Measurements from ENCODE around the gene OR1I1. TPM values are rescaled to one million over a fixed set of nuclear protein-coding genes. Genes with fewer than 3 reads are reported as not detected.
"Not testable (repeated sequence)": the region's sequence is repeated elsewhere in the genome, so short reads cannot be mapped to it uniquely, and the experiment has no call there.

The OR1I1 gene
- under 1 TPM; 0.05 to 0.15 (median 0.09) TPM for polyA plus RNA-seq (ENCODE audit: insufficient read depth in 1 of 5, insufficient read length in 5 of 5, low replicate concordance in 1 of 5)
- long read RNA-seq, donor 1 = 0 reads
- long read RNA-seq, donor 2 = 0 reads
- long read RNA-seq, donor 3 = 0 reads
- long read RNA-seq, donor 4 = 0 reads
- long read RNA-seq, donor 5 = 0 reads
- long read RNA-seq, donor 6 = 0 reads
- long read RNA-seq, donor 7 = 0 reads
- long read RNA-seq, donor 8 = 0 reads

GRCh38 chr19:15081911-15082310, at the start of gene OR1I1:
TSS of gene OR1I1 (plus strand) at chr19:15082211. CDS start at chr19:15087066, 4,855 bp downstream.
- DNase-seq = no peak

GRCh38 chr19:15035795-15036311, 46.2 kb upstream of the OR1I1 start:
- DNase-seq = no peak

- DNase-seq = peak; percentile 11 to 15
Observed at GRCh38 chr19:15037586-15037985, 44.4 kb upstream of the OR1I1 start.

- no peak for DNase-seq
Observed at GRCh38 chr19:15038294-15038693, 43.7 kb upstream of the OR1I1 start.

- no peak for DNase-seq
Observed at GRCh38 chr19:15042003-15042402, 40.0 kb upstream of the OR1I1 start.

GRCh38 chr19:15042826-15043225, 39.2 kb upstream of the OR1I1 start:
- DNase-seq = no peak

GRCh38 chr19:15045506-15045905, 36.5 kb upstream of the OR1I1 start:
- DNase-seq = peak; percentile 47 to 74

- no peak for DNase-seq
Observed at GRCh38 chr19:15047680-15048079, 34.3 kb upstream of the OR1I1 start.

GRCh38 chr19:15048128-15048527, 33.9 kb upstream of the OR1I1 start:
- DNase-seq = no peak

- no peak for DNase-seq
Observed at GRCh38 chr19:15048885-15049541, 33.0 kb upstream of the OR1I1 start, which contains the start of gene CASP14. TSS of gene CASP14 (plus strand) at chr19:15049480. CDS start at chr19:15052252, 2,772 bp downstream.

- DNase-seq = no peak
Observed at GRCh38 chr19:15050639-15051038, 31.4 kb upstream of the OR1I1 start.

- DNase-seq = no peak
Observed at GRCh38 chr19:15062036-15062435, 20.0 kb upstream of the OR1I1 start.

GRCh38 chr19:15070386-15070785, 11.6 kb upstream of the OR1I1 start:
- DNase-seq = not testable (repeated sequence)

- DNase-seq = no peak
Observed at GRCh38 chr19:15072930-15073647, 8.9 kb upstream of the OR1I1 start.

GRCh38 chr19:15074371-15074770, 7.6 kb upstream of the OR1I1 start:
- no peak for DNase-seq

GRCh38 chr19:15075806-15076205, 6.2 kb upstream of the OR1I1 start:
- DNase-seq = no peak

GRCh38 chr19:15080002-15080401, 2.0 kb upstream of the OR1I1 start:
- DNase-seq = not testable (repeated sequence)

GRCh38 chr19:15087182-15087581, 5.2 kb downstream of the OR1I1 start:
- no peak for DNase-seq

GRCh38 chr19:15091918-15092753, 10.1 kb downstream of the OR1I1 start:
- peak; percentile 48 to 60 for DNase-seq

GRCh38 chr19:15093001-15093400, 11.0 kb downstream of the OR1I1 start:
- DNase-seq = no peak

GRCh38 chr19:15096223-15096622, 14.2 kb downstream of the OR1I1 start:
- no peak for DNase-seq

- not testable (repeated sequence) for DNase-seq
Observed at GRCh38 chr19:15097980-15098379, 16.0 kb downstream of the OR1I1 start.
